Left lung (tissue), 10 donors: ENCODE results near the gene EIPR1. TPM values are rescaled to one million over a fixed set of nuclear protein-coding genes. Genes with fewer than 3 reads are reported as not detected.

Experiments used
- ATAC-seq: fragments of 200-7000 bp; cut with Tn5 transposase; one replicate; pipeline ENCODE4 v1.9.1; 2020; ENCODE audit warnings: moderate library complexity
- DNase-seq, 4 donors: peaks; one replicate each; pipeline ENCODE4 v3.0.0-alpha.2; 2013 to 2020
- H3K27ac ChIP-seq, 2 donors: fragments of 200-600 bp; sonication (generic) in 1 of 2; one replicate each; pipeline versions ENCODE4 v1.5.0 to v1.8.0; 2020 to 2021
- H3K27me3 ChIP-seq, 2 donors: fragments of 200-600 bp; sonication (generic) in 1 of 2; one replicate each; pipeline versions ENCODE4 v1.5.0 to v1.8.0; 2020 to 2021
- H3K36me3 ChIP-seq, 2 donors: fragments of 200-600 bp; sonication (generic) in 1 of 2; one replicate each; pipeline versions ENCODE4 v1.5.0 to v1.8.0; 2020 to 2021
- H3K4me1 ChIP-seq, 2 donors: fragments of 200-600 bp; one replicate each; pipeline ENCODE4 v1.8.0; 2021
- H3K4me3 ChIP-seq, 2 donors: fragments of 200-600 bp; sonication (generic) in 1 of 2; one replicate each; pipeline versions ENCODE4 v1.5.0 to v1.8.0; 2020 to 2021; ENCODE audit warnings: mild to moderate bottlenecking in 1 of 2
- H3K9me3 ChIP-seq, 2 donors: fragments of 200-600 bp; sonication (generic) in 1 of 2; one replicate each; pipeline versions ENCODE4 v1.5.0 to v1.8.0; 2020 to 2021
- CTCF ChIP-seq, 2 donors: fragments of 200-600 bp; sonication (generic) in 1 of 2; IDR thresholded peaks; one replicate each; pipeline versions ENCODE4 v1.5.0 to v1.8.0; 2021; ENCODE audit warnings: antibody characterized with exemption in 2 of 2
- intact Hi-C, 2 donors: fragments of 100-400 bp; cut with DNase I; formaldehyde crosslinking; loops; one replicate each; pipeline versions ENCODE4 v1.11.2 to v1.14.2; 2022
- polyA plus RNA-seq, 6 donors: library from polyadenylated mRNA; unstranded; fragments of 120-200 nt; gene quantifications; one replicate each; pipeline ENCODE4 v1.2.1, GENCODE V29; 2013; ENCODE audit not compliant: insufficient read length in 6 of 6
- total RNA-seq, 2 donors: library from RNA; stranded (reverse); fragmentation: NEBNext Ultra II Directional; extraction: Animal tissue kit (Norgen Biotek cat#: 25700); gene quantifications; one replicate each; pipeline ENCODE4 v1.2.1, GENCODE V29; 2021
- donor health status: DM: no; HTN: yes; CAD: no.
- donor health status: DM: no; HTN: no; CAD: no.

EIPR1 gene
- total and polyA plus RNA-seq, 8 donors = 18.1 to 24.4 (median 21.0) TPM

- H3K27me3 ChIP-seq = no peaks in the 10 kb centered on the region
- no peak for TF ChIP-seq CTCF (IDR thresholded peaks at IDR 0.05)
- H3K4me1 ChIP-seq = no peaks in the 10 kb centered on the region
- DNase-seq = no peak
- ATAC-seq = no peak
- no peaks in the 10 kb centered on the region for H3K9me3 ChIP-seq
- H3K36me3 ChIP-seq = peaks cover 0 to 26% of the 10 kb centered on the region in 2 donors
- no peak overlapping the region for H3K4me3 ChIP-seq
- intact Hi-C loops = no loop called here
- no peak overlapping the region for H3K27ac ChIP-seq
These were observed 34.6 kb downstream of the EIPR1 start for GRCh38 chr2:3343012-3343411.

DNA sequence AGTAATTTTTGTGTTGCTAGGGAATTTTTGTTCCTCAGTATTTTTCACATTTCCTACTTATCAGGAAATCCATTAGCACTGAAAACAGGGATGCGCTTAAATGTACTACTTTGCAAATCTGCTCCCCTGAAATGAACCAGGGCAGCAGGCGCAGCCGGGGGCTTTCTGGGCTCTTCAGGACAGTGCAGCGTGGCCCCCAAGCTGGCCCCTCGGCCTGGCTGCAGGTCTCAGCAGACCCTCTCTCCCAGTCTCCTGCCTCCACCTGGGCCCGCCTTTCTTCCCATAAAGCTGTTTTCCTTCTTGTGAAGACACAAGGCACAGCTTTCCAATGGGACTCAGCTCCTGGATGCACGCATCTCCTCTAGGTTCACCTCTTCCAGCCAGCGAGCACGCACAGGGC, 35.3 kb downstream of the EIPR1 start:
- DNase-seq (no peak), ATAC-seq (no peak)
- peaks cover 0 to 25% of the 10 kb centered on the region in 2 donors for H3K36me3 ChIP-seq
- TF ChIP-seq CTCF (IDR thresholded peaks at IDR 0.05) = no peak
- H3K9me3 ChIP-seq = no peaks in the 10 kb centered on the region
- no peak overlapping the region for H3K4me3 ChIP-seq
- intact Hi-C loops = no loop called here
- no peaks in the 10 kb centered on the region for H3K27me3 ChIP-seq
- H3K27ac ChIP-seq = no peak overlapping the region
- H3K4me1 ChIP-seq = no peaks in the 10 kb centered on the region

- Histone ChIP-seq H3K4me3 (no peak overlapping the region), H3K27ac (no peak overlapping the region), H3K36me3 (peaks cover 0 to 23% of the 10 kb centered on the region in 2 donors), H3K27me3 (no peaks in the 10 kb centered on the region), H3K4me1 (no peaks in the 10 kb centered on the region), H3K9me3 (no peaks in the 10 kb centered on the region)
- ATAC-seq (no peak), DNase-seq (no peak)
- intact Hi-C loops = no loop called here
- no peak for TF ChIP-seq CTCF (IDR thresholded peaks at IDR 0.05)
These were observed 36.3 kb downstream of the EIPR1 start for GRCh38 chr2:3341336-3341735.

GRCh38 chr2:3340144-3340543, 37.5 kb downstream of the EIPR1 start:
- DNase-seq = no peak
- TF ChIP-seq CTCF (IDR thresholded peaks at IDR 0.05) = no peak

GRCh38 chr2:3338340-3338739, 39.3 kb downstream of the EIPR1 start:
- no peak for DNase-seq
- H3K9me3 ChIP-seq = no peaks in the 10 kb centered on the region
- no peaks in the 10 kb centered on the region for H3K4me1 ChIP-seq
- H3K4me3 ChIP-seq = no peak overlapping the region
- peaks cover 0 to 23% of the 10 kb centered on the region in 2 donors for H3K36me3 ChIP-seq
- intact Hi-C loops = no loop called here
- H3K27me3 ChIP-seq = no peaks in the 10 kb centered on the region
- H3K27ac ChIP-seq = no peak overlapping the region
- no peak for TF ChIP-seq CTCF (IDR thresholded peaks at IDR 0.05)
- ATAC-seq = no peak

More at GRCh38 chr2:3340144-3340543, 37.5 kb downstream of the EIPR1 start:
- ATAC-seq = no peak
- intact Hi-C loops = no loop called here
- Histone ChIP-seq H3K36me3 (peaks cover 0 to 19% of the 10 kb centered on the region in 2 donors), H3K9me3 (no peaks in the 10 kb centered on the region), H3K27ac (no peak overlapping the region), H3K4me3 (no peak overlapping the region), H3K27me3 (no peaks in the 10 kb centered on the region), H3K4me1 (no peaks in the 10 kb centered on the region)
